Uterus (tissue), 2 donors: ENCODE measurements around the gene COX4I1.

Experiments
- POLR2A ChIP-seq, 2 donors: fragments of 450-650 bp; IDR thresholded peaks; one replicate each; pipeline ENCODE4 v1.6.1; 2016; ENCODE audit warnings: antibody characterized with exemption in 2 of 2, mild to moderate bottlenecking in 1 of 2, moderate library complexity in 1 of 2
- TF ChIP-seq, protein P1 (sequence below), 4 experiments: fragments of 200-600 bp in 2 of 4; fragments of 450-650 bp in 2 of 4; sonication (generic) in 2 of 4; IDR thresholded peaks; one replicate each; pipeline ENCODE4 v1.5.1; 2016 to 2019; ENCODE audit warnings: antibody characterized with exemption in 4 of 4, mild to moderate bottlenecking in 2 of 4, moderate library complexity in 1 of 4

DNA sequence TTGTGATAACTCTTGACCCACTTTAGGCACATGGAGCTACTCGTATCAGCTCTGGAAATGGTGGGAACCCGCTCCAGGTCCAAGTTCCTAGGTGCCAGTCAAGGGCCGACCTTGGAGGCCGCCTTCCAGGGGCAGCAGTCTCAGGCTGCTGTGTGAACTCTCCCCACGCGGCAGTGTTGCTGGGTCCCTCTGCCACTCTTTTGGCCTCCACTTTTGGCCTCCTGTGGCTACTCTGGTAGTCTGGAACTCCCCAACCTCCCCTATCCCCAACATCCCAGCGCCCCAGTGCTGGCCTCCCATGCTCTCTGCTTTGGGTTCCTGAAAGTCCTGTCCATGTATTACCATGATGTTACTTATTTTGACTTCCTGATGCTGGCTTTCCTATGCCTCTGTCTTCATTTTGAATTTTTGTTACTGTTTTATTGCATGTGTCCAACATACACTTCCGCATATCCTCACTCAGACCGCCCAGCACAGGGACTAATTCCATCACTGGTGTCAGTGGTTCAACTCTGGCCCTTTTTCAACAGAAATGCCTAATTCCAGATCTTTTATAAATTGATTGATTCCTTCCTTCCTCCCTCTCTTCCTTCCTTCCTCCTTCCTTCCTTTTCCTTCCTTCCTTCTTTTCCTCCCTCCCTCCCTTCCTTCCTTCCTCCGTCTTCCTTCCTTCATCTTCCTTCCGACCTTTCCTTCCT lies 44.1 kb downstream of the COX4I1 start:
- TF ChIP-seq, protein P1, sequence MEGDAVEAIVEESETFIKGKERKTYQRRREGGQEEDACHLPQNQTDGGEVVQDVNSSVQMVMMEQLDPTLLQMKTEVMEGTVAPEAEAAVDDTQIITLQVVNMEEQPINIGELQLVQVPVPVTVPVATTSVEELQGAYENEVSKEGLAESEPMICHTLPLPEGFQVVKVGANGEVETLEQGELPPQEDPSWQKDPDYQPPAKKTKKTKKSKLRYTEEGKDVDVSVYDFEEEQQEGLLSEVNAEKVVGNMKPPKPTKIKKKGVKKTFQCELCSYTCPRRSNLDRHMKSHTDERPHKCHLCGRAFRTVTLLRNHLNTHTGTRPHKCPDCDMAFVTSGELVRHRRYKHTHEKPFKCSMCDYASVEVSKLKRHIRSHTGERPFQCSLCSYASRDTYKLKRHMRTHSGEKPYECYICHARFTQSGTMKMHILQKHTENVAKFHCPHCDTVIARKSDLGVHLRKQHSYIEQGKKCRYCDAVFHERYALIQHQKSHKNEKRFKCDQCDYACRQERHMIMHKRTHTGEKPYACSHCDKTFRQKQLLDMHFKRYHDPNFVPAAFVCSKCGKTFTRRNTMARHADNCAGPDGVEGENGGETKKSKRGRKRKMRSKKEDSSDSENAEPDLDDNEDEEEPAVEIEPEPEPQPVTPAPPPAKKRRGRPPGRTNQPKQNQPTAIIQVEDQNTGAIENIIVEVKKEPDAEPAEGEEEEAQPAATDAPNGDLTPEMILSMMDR (IDR thresholded peaks at IDR 0.05), result no peak
- TF ChIP-seq POLR2A (IDR thresholded peaks at IDR 0.05), result no peak
